Measurements from ENCODE around the gene MSI2.

Gene MSI2

DNA sequence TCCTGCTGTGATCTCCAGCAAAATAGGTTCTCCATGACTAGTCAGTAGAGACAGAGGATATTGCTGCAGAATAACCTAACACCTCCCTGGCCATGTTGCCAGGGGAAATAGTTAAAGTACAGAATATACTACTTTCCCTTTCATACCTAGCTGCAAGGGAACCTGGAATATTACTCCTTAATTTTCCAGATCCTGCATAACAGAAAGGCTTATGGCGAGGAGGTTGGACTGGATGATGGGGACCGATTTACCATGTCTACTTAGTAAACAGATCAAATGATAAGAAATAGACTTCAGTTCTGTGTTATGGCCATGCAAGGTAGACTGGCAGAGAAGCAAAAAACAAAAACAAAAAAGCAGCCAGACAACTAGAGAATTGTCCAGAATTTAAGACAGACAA is 117.4 kb downstream of the MSI2 start:
- DNase-seq: no peak

DNA sequence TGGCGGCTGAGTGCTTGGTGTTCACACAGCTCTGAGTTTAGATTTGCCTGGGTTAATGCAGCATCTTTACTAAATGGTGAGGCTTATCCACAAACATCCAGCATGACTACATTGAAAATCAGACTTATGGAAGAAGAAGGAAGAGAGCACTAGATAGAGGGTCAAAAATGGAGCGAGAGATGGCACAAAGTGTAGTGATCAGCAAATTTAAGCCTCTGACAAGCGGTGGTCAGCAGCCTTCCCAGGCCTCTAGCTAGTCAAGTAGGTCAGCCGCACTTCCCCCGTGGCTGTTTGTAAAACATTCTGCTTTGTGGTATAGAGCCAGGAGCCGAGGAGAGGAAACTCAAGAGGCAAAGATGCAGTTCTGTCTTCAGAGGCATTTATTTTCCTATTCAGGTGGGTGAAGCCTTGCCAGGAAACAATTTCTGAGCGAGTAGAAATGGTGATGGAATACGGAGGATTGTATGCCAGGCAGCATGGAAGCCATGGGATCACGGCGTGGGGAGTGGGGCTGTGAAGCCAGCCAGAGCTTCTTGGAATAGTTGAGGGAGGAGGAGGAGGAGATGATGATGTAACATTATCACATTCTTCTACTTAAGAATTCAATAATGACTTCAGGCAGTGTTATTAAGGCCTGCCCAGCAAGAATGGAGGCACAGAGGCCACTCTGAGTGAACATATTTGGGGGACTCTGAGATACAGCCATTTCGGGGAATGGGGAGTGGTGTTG is 118.9 kb downstream of the MSI2 start:
- no peak for DNase-seq

DNA sequence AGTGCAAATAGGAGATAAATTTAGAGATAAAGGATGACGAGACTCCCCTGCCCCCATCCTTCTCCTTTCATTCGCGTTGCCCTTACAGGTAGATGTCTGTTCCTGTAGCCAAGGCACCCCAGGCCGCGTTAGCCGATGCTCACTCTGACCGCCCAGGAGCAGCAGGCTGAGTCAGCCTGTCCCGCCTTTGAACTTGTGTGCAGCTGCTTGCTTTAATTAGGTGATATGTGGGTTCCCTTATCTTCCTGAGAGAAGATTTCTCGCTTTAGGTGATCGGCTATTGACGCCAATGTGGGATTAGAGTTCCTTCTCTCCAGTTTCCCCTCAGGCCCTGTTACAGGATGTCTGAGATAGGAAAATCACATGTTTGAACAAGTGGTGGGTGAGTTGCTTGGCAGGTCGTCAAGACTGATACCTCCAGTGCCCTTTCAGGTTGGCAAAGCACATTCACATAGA is 119.5 kb downstream of the MSI2 start:
- DNase-seq: no peak

DNA sequence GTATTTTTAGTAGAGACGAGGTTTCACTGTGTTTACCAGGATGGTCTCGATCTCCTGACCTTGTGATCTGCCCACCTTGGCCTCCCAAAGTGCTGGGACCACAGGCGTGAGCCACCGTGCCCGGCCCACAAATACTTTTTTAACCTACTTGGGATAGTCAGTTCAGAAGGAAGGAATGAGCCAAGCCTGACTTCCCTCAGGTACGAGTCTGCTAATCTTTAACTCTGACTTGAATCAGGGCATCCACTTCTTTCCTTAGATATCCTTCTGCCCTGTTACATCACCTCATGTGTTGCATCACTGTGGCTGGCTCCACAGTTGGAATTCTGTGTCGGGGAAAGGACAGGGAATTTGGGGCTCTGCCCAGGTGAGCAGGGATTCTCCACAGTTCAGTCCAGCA is 120.8 kb downstream of the MSI2 start:
- DNase-seq: no peak

DNA sequence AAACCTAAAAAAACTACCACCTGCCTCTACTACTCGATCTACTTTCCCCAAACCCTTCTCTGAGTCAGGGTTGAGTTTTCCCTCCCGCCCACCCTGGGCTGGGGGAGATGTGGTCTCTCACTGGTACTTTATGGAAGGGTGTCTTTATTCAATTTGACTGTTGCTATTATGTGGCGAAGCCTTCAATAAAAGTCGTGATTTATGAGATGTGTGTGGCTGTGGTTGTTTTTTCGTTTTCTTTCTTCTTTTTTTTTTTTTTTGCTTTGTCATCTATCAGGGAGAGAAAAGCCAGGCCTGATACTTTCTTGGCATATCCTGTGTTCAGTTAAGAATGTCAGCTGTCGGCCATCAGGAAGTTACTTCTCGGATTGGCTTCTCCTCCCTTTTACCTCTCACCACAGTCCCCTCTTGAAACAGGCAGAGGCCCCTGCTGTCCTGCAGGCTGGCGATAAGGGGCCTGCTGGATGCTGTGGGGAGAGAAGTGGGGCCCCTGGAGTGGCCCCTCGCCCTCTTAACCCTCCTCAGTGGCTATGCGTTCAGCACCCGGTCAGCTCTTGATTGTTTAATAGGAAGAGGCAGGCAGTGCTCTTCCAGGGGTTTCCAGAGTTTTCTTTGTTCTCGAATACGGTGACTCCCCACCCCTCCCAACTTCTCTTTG is 123.0 kb downstream of the MSI2 start:
- DNase-seq: no peak

DNA sequence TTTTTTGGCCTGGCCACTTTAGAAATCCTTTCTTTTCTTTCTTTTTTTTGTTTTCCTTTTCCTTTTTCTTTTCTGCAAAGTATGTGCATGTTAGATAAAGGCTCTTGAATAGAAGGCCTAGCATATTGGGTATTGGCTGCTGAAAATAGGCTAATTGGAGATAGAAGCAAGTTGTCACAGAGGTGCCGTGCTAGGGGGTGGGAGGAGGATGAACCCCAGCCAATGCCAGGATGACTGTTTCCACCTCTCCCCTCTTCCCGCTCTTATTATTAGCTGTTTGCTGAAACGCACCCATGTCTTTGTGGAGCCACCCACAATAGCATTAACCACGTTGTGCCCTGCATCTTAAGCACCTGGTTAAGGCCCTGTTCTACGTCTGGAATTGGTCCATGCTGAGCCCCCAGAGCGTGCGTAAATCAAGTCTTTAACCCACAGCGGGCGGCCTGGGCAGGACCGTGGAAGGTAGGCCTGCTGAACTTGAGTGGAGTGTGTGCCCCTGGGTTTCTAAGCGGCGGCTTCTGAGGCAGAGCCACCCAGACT is 123.6 kb downstream of the MSI2 start:
- no peak for DNase-seq

DNA sequence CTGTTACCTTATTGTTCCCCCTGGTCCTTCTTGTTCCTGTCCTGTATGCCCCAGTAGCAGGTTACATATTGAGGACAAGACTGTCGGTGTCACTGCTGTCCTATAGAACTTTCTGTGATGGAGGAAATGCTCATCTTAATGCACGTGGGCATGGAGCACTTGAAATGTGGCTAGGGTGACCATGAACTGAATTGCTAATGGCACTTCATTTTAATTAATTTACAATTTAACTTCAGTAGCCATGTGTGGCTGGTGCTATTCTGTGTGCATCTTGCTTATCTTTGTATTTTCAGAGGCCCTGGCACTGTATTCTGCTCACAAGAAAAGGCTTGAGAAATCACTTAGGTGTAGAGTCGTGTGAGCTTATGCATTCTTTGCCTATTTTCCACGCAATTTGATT is 125.2 kb downstream of the MSI2 start:
- DNase-seq: no peak

DNA sequence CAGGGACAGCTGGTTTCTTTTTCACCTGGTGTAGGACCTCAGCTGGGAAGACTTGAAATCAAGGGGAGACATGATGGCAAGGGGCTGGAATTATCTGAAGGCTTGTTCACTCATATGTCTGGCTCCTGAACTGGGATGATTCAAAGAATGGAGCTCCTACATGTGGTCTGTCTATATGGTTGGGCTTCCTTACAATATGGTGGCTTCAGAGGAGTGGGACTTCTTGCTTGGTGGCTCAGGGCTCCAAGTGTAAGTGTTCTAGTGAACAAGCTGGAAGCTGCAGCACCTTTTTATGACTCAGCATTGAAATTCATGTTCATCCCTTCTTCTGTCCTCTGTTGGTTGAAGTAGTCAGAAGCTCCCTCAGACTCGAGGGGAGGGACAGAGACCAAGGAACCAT is 127.9 kb downstream of the MSI2 start:
- no peak for DNase-seq

DNA sequence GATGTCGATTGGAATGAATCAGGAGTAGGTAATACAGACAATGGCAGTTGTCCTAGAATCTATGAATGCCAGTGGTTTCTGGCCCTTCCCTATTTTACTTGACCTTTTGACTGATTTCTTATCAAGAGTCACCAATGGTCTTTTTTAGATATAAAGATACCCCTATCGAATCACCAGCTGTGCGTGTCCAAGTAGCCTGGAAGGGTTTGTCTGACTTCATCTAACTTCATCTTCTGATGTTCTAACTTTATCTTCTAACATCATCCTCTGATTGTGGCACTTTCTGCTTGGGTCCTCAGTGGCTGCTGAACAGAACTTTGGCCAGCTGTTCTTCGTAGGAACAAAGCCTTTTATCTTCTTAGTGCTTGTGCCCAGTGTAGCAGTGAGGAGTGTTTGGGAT is 129.7 kb downstream of the MSI2 start:
- DNase-seq: no peak

DNA sequence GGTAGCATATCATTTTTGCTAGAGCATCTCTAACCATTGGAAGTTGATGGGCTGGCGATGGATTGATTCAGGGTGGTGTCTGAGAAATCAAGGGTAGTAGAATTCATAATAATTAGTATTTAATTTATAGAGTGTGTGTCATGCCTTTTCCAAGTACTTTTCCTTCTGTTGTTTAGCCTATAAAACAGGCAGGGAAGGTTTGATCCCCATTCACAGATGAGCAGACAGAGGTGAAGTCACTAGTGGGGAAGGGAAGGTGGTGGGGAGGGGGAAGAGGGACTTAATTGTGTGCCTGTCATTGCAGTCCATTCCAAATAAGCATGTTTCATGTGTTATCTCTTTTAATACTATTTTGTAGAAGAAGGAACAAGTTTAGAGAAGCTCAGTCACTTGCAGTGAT is 131.3 kb downstream of the MSI2 start:
- DNase-seq: no peak

DNA sequence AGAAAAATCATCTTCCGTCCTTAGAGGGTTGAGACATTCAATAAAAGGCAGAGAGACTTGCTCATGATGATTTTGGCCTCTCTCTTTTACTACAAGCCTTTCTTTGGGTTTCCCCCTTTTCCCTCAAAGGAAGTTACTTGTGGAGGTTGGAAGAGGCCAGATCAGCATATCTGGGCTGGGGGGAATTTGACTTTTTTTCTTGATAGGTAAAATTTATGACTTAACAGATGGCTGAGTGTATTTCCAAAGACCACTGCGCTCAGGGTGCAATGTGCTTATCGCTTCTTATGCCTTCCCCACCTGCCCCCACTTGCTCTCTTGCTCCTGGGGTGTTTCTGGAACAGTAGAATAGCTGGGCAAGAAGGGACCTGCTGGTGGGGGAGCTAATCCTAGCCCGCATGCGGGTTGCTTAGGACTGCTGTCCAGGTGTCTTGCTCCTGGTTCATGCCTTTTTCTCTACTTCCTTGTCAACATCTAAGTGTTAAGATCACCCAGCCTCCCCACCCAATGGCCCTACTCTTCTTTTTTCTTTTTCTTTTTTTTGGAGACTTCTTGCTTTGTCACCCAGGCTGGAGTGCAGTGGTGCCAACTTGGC is 131.9 kb downstream of the MSI2 start:
- DNase-seq: no peak

DNA sequence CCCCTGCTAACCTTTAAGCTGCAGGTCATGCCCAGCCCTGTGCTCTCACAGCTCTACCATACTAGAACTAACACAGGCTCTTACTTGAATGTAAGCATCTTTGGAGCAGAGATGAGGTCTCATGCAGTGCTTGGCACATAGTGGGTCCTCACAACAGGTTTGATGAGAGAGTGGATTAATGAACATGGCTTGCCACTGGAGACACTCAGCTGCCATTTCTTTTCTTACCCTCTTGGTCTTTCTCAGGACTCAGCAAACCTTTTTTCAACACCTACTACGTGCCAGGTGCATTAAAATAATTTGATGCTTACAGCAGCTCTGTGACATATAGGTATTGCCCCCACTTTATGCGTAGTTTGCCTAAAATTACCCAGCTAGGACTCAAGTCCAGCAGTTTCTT is 133.2 kb downstream of the MSI2 start:
- DNase-seq: no peak

DNA sequence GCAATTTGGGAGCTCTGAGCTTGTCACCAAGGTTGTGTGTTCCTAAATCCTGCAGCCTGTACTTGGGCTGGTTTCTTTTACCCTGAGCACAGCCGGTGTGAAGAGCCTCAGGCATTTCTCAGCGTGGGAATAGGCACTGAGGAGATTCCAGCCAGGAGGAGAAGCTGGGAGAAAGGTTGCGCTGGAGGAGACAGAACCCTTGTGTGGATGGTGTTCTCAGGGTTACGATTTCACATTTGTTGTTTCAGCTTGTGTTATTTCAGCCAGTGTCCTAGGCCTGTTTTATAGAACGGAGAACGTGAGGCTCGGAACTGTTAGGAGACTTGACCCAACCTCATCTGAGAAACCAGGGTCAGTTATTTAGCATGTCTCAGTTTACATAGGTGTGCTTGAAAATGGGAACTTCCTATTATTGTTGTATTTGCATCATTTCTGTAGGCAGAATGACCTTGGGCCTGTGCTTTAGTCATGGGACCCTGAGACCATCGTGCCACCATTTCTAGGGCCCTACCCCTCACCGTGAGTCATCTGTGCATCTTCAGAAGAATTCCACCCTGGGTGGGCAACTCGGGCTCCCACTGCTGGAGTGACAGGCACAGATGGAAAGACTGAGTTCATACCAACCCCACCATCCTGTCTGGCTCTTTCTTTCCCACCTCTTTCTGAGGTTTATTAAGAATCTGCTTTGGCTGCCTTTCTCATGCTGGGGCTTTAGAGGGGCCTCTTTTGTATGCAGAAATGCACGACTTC is 134.9 kb downstream of the MSI2 start:
- no peak for DNase-seq

DNA sequence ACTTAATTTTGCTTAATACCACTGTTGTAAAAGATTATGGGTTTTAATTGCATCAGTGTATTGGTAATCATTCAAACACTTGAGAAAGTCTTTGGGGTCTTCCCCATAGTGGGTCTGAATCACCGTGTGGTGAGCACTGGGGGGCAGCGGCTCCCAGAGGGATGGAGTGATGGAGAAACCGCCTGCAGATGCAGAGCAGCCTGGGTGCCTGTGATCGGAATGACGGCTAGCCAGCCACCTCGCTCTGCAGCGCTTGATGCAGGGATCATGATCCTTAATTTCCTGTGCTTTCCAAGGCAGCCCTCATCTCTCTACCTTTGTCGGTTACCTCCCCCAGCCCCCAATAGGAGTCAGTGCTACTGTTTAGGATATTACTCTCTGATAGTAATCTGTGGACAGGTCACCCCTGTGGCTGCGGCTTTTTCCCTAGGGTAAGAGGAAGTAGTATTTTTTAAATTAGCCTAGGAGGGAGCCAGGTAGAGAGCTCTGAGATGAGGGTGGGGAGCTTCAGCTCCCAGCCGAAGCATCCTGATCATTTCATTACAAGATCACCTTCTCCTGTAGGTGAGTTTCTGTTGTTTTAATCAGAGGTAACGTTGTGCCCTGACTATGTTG is 135.6 kb downstream of the MSI2 start:
- no peak for DNase-seq

DNA sequence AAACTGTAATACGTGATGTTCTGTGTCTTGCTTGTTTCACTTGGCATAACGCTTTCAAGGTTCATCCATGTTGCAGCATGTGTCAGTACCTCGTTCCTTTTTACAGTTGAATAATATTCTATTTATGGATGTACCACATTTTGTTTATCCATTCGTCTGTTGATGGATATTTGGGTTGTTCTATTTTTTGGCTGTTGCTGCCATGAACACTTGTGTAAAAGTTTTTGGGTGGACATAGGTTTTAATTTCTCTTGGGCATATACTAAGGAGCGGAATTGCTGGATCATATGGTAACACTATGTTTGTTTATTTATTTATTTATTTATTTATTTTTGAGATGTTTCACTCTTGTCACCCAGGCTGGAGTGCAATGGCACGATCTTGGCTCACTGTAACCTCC is 137.0 kb downstream of the MSI2 start:
- DNase-seq: no peak

DNA sequence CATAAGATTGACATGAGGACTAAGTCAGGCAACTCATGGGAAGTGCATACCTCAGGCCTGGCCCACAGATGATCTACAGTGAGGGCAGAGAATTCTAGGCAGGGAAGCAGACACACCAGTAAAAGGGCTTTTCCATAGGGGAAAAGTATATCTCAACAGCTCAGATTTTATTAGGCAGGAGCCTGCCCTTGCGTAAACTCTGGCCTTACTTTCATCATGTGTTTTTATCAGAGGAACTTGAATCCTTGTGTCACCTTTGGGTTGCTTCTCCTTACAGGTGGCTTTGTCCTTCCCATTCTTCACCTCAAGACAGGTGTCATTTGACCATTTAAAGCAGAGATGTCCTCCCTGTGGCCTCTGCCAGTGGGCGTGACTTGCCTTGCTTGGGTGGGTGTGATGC is 138.1 kb downstream of the MSI2 start:
- no peak for DNase-seq

DNA sequence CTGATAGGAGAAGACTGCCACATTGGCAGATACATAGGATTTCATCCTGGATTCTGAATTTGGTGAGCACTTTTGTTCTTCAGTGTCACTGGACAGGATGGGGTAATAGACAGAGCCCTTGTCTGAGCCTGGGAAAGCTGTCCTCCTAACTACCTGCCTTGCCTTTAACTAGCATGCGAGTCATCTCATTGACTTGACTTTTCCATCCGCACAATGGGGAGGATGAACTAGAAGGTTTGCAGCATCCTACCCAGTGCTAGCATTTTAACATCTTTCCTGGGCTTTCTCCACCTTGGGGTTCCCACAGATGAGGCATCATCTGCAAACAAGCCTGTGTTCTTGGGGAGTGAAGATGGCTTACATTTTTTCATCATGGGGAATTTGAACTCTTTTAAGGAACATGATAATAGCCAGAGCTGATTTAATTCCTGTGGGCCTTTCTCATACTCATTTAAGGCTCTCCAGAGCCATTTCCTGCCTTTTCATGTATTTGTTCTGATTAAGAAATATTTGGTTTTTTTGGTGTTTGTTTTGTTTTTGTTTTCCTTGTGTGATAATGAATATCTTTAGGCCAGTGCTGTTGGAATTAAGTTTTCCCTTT is 139.5 kb downstream of the MSI2 start:
- no peak for DNase-seq

DNA sequence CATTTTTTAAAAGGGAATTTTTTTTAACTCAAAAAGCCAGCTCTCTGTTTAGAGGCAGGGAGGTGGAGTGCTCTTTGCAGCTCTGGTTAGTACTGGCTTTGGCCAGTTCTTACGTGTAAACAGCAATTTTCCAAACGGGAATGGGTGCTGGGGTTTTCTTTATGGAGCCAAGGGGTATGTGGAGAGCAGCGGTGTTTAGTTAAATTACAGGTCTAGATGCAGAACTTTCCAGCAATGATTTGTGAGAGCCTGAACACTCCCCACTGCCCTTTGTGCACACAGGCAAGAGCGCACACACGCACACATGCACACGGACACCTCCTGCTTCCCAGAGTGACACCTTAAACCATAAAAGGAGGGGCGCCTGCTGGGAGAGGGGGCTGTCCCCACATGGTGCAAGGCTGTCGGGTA is 140.2 kb downstream of the MSI2 start:
- no peak for DNase-seq

DNA sequence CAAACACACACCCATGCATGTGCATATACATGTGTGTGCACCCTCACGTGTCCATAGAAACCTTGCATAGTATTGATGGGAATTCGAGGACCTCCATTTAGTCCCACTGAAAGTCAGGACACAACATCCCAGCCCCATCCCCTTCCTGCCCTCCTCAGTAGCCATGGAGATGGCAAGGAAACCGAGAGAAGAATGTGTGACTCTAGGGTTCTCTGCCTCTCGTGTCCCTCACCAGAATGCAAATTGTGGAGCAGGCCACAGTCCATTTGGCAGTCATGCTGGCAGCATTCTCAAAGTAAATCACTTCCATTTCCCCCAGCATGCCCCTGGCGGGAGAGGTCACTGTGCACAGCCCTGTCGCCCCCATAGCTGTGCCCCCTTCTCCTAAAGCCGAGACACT is 141.1 kb downstream of the MSI2 start:
- no peak for DNase-seq

DNA sequence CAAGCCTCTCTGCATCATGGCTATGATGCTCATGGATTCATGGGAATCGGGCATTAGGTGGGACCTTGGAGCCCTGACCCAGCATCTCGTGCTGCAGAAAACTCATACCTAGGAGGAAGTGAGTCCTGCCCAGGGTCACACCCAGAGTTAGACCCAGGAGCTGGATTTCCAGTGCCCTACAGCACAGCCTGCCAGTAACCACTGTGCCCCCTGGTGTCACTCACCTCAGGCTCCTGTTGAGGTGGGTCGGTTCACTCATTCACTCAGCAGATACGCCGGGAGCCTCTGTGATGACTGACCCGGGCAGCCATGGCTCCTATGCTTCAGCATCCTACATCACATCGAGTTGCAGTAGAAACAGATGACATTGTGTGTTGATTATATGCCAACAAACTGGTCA is 143.4 kb downstream of the MSI2 start:
- DNase-seq: no peak

DNA sequence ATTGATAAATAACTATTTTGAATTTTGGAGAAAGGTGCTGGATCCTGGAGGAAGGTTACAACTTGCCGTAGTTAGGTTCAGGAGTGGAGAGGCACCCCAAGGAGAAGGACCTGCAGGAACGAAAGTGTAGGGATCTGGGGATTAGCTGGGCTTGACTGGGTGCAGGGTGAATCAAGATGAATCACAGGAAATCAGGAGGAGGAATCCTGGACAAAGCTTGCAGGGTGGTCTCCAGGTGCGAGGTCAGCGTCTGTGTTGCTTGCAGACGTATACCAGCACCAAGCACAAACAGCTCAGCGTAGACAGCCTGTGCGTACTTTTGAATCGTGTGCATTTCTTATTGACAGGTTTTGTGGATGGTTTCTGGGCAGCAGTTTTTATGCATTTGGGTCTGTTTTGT is 144.3 kb downstream of the MSI2 start:
- DNase-seq: no peak
